ENCODE measurements around the gene ZNF630.
"Not testable (repeated sequence)": the region's sequence is repeated elsewhere in the genome, so short reads cannot be mapped to it uniquely, and the experiment has no call there.

ZNF630 gene

GRCh38 chrX:48071064-48071985 lies at the start of gene ZNF630:
TSS of gene ZNF630 (minus strand) at chrX:48071640. CDS start at chrX:48066886, 4,754 bp downstream.
- peak; percentile 53 for DNase-seq

DNA sequence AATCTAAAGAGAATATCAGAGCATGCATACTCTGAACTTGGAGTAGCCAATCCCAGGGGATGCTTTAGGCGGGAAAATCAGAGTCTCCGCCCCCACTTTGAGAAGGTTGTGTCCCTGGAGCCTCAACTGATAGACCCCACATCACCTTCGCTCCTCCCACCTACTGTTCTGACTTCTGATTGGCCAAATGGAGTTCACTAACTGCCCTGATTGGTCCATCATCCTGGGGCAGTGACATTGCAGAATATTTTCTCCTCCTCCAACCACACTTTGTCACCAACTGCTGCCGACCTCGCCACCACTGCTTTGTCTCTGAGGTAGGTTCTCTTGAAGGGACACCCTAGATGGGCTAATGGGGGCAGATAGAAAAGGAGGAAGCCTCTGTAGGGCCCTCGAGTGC lies 36.3 kb upstream of the ZNF630 start:
- no peak for DNase-seq

- no peak for DNase-seq
These were observed 31.5 kb upstream of the ZNF630 start for GRCh38 chrX:48102874-48103374.

DNA sequence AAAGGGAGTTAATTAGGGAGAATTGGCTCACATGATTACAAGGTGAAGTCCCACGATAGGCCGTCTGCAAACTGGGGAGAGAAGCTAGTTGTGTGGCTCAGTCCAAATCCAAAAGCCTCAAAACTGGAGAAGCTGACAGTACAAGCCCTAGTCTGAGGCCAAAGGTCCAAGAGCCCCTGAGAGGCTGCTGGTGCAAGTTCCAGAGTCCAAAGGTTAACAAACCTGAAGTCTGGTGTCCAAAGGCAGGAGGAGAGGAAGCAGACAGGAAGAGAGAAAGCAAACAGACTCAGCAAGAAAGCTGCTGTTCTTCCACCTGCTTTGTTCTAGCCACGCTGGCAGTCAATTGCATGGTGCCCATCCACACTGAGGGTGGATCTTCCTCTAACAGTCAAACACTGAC lies 30.0 kb upstream of the ZNF630 start:
- DNase-seq: no peak

GRCh38 chrX:48092558-48092957 lies 21.1 kb upstream of the ZNF630 start:
- DNase-seq: not testable (repeated sequence)

- DNase-seq: no peak
These were observed 18.7 kb upstream of the ZNF630 start for GRCh38 chrX:48090123-48090522.

DNA sequence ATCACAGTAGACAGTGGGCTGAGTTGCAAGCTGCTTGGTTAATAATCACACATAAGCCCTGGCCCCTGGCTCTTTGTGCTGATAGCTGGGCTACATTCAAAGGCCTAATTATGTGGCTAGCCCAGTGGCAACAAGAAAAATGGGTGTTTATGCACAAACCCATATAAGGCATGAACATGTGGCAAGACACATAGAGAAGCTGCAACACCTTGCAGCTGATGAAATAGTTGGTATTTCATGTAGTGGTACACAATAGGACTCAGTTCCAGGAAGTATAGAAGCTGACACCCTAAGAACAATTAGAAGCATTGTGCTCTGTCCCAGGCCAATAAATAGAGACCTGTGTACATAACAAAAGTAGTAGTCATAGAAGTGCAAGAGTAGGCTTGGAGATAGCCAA lies 14.6 kb upstream of the ZNF630 start:
- DNase-seq: no peak

GRCh38 chrX:48083706-48084105 lies 12.3 kb upstream of the ZNF630 start:
- DNase-seq: peak; percentile 39

DNA sequence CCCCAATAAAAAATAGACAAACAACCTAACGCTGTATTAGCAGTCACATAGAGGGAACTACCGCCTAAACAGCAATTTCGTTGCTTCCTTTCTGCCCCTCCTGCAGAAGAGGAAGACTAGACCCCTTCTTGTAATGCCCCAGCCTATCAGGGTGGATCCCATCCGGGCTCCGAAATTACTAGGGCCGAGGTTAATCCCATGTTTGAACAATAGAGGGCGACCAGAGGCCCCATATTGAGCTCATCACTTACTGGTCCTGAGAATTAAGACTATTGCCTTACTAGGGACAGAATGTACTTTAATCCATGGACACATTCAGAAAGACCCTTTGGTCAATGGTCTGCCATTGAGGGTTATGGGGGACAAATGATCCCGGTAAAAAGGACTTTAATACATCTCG lies 11.8 kb upstream of the ZNF630 start:
- DNase-seq: no peak

DNA sequence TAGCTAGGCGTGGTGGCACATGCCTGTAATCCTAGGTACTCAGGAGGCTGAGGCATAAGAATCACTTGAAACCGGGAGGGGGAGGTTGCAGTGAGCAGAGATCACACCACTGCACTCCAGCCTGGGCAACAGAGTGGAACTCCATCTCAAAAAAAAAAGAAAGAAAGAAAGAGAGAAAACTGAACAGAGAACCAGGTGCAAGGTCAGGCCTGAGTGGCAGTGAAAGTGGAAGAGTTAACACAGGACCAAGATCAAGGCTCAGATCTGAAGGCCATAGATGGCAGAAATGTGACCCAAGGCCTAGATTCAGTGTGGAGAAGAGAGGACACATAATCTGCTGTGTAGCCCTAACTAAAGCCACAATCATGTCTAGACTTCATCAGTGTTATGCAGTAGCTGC lies 4.9 kb upstream of the ZNF630 start:
- no peak for DNase-seq

DNA sequence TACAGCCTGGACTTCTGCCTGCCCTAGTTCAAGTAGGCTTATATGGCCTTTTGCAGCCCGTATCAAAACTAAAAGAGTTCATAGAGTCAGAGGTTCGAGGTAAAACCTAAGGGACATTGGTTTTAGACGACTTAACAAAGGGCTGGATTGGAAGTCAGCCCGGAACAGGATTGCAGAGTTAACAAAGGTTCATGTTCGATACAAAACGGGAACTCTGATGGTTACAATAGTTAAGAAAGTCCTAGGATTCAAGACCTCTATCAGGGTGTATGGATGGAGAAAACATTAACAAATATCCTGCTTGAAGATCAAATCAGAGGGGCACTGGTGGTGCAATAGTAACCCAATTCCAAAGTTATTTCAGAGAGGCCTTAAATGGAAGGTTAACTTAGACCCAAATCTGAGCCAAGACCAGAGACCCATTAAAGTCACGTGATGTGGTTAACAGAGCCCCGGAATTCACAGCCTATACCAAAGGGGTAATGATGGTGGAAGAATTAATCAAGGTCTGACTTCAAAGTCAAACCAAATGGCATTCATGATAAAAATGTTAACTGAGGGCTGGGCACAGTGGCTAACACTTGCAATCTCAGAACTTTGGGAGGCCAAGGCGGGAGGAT lies 656 bp upstream of the ZNF630 start:
- DNase-seq: no peak

DNA sequence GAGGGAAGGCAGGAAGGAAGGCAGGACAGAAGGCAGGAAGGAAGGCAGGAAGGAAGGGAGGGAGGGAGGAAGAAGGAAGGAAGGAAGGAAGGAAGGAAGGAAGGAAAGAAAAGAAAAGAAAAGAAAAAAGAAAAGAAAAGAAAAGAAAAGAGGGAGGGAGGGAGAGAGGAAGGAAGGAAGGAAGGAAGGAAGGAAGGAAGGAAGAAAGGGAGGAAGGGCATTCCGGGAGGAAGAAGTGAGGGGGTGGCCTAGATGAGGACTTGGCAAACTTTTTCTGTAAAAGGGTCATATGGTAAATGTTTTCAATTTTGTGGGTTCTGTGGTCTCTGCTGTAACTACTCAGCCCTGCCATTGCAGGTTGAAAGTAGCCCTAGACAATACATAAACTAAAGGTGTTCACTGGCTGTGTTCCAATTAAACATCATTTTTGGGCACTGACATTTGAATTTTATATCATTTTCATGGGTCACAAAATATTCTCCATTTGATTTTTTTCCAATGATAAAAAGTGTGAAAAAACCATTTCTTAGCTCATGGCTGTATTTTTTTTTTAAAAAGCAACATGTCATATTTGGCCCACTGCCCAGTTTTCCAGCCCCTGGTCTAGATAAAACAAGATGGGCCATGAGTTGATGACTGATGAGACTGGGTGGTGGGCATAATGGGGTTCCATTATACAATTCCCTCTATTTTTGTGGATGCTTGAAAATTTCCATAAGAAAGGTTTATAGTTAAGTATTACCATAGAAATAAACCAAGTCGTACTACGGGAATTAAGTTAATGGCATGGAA lies 3.1 kb downstream of the ZNF630 start:
- DNase-seq: no peak

DNA sequence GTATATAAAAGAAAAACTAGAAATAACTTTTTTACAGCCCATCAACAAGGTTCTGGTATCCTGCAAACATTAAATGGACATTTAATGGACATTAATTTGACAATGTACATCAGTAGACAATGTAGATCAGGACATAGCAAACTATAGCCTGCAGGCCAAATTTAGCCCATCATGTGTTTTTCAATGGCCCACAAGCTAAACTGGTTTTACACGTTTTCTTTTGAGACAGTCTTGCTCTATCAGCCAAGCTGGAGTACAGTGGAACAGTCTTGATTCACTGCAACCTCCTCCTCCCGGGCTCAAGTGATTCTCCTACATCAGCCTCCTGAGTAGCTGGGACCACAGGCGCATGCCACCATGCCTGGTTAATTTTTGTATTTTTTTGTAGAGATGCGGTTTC lies 7.2 kb downstream of the ZNF630 start:
- no peak for DNase-seq

DNA sequence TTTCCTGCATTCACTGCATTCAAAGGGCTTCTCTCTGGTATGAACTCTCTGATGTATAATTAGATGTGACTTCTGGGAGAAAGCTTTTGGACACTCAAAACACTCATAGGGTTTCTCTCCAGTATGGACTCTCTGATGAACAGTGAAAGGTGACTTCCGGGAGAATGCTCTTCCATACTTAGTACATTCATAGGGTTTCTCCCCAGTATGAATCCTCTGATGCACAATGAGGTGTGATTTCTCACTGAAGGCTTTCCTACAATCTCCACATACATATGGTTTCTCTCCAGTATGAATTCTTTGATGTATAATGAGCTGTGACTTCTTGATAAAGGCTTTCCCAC lies 12.2 kb downstream of the ZNF630 start:
- DNase-seq: no peak

GRCh38 chrX:48058621-48059295 lies 12.7 kb downstream of the ZNF630 start:
- DNase-seq: no peak

GRCh38 chrX:48046846-48047245 lies 24.6 kb downstream of the ZNF630 start:
- DNase-seq: no peak

- no peak for DNase-seq
These were observed 25.8 kb downstream of the ZNF630 start for GRCh38 chrX:48045410-48046311.

DNA sequence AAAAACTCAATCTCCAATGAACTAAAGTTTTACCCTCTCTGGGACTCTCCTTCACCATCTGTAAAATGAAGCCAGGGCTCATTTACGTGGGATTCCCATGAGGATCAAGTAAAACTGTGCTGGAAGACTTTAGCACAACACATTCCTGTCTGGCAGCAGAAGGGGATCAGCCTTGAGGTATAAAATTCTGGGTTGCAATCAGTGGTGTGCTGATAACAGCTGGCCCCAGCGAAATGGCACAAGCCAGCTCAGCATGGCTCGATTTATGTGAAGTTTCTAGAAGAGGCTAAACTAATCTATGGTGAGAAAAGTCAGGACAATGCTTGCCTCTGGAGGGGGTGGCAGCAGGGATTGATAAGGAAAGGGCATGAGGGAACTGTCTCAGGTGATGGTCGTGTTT lies 28.4 kb downstream of the ZNF630 start:
- no peak for DNase-seq

- no peak for DNase-seq
These were observed 35.5 kb downstream of the ZNF630 start for GRCh38 chrX:48035891-48036290.

DNA sequence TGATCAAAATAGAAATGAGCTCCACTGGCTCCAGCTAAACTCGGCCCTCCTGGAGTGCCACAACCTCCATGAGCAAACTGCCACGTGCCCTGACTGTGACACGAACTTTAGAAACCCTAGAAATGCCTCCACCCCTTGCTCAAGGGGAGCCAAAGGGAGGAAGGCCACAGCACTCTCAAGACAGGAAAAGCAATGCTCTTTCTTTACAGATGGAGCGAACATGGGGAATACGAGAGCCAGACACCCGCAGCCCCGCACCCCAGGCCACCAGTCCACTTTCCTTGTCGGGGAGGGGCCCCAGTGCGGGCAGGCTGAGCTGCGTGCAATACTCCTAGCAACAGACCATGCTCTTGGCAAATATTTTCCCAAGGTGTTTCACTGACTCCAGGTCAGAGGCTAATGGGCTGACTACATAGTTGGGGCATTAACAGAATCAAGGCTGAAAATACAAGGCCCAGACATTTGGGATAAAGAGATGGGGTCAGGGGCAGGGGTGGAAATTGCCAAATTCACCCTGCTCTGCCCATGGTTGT lies 40.7 kb downstream of the ZNF630 start:
- not testable (repeated sequence) for DNase-seq

DNA sequence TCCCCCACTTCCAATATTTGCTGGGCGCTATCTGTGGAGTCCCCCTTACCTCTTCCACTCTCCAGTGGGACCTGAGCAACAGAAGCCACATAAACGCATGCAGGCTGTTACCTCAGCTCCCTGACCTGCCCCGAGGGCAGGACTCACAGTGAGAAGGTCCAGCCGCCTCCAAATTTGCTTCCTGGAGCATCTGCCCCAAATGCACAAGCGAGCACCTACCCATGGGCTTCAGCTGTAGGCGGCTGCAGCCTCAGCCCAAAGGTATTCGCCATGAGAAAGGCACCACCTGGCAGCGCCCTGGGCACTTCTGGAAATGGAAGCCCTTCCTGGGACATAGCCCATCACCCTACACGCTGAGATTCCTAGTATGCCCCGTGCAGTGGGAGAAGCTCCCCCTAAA lies 41.2 kb downstream of the ZNF630 start:
- no peak for DNase-seq

GRCh38 chrX:48028091-48028490 lies 43.3 kb downstream of the ZNF630 start:
- no peak for DNase-seq

Data from NCI-H146 (cell line).